Hepatocyte (in vitro differentiated cells): Measurements from ENCODE around the gene UGT1A7. TPM values are rescaled to one million over a fixed set of nuclear protein-coding genes. Genes with fewer than 3 reads are reported as not detected.
"Not testable (repeated sequence)": the region's sequence is repeated elsewhere in the genome, so short reads cannot be mapped to it uniquely, and the experiment has no call there.

Experiments used
- DNase-seq: peaks from one replicate; pipeline ENCODE4 v3.0.0-alpha.2; 2016; ENCODE audit warnings: low spot score
- H2AFZ ChIP-seq: fragments of 200-600 bp; sonication (generic); 2 replicates; pipeline ENCODE4 v1.6.0; 2016; ENCODE audit warnings: antibody characterized with exemption, mild to moderate bottlenecking
- H3K27ac ChIP-seq: fragments of 200-600 bp; sonication (generic); 2 replicates; pipeline ENCODE4 v1.5.1; 2016; ENCODE audit warnings: mild to moderate bottlenecking
- H3K27me3 ChIP-seq: fragments of 200-600 bp; sonication (generic); 2 replicates; pipeline ENCODE4 v1.6.1; 2016
- H3K36me3 ChIP-seq: fragments of 200-600 bp; sonication (generic); replicated peaks from 2 replicates; pipeline ENCODE4 v1.5.1; 2016; ENCODE audit warnings: low read depth; ENCODE audit not compliant: insufficient read depth
- H3K4me1 ChIP-seq: fragments of 200-600 bp; sonication (generic); 2 replicates; pipeline ENCODE4 v1.5.1; 2016; ENCODE audit warnings: mild to moderate bottlenecking, moderate library complexity; ENCODE audit not compliant: insufficient read depth
- H3K4me2 ChIP-seq: fragments of 200-600 bp; sonication (generic); 2 replicates; pipeline ENCODE4 v1.6.0; 2016
- H3K4me3 ChIP-seq: fragments of 200-600 bp; sonication (generic); 2 replicates; pipeline ENCODE4 v1.5.1; 2016; ENCODE audit warnings: mild to moderate bottlenecking
- H3K79me2 ChIP-seq: fragments of 200-600 bp; sonication (generic); 2 replicates; pipeline ENCODE4 v1.6.0; 2017; ENCODE audit warnings: mild to moderate bottlenecking
- H3K9me2 ChIP-seq: fragments of 200-600 bp; sonication (generic); replicated peaks from 2 replicates; pipeline ENCODE4 v1.6.0; 2017; ENCODE audit warnings: mild to moderate bottlenecking; ENCODE audit not compliant: insufficient read depth
- H3K9me3 ChIP-seq: fragments of 200-600 bp; sonication (generic); 2 replicates; pipeline ENCODE4 v1.5.1; 2016; ENCODE audit warnings: low read depth, mild to moderate bottlenecking
- H4K20me1 ChIP-seq: fragments of 200-600 bp; sonication (generic); 2 replicates; pipeline ENCODE4 v1.6.0; 2016; ENCODE audit warnings: mild to moderate bottlenecking; ENCODE audit not compliant: insufficient read depth, poor library complexity, severe bottlenecking
- CTCF ChIP-seq: fragments of 200-600 bp; sonication (generic); IDR thresholded peaks from 2 replicates; pipeline ENCODE4 v1.5.1; 2016; ENCODE audit warnings: antibody characterized with exemption, mild to moderate bottlenecking; ENCODE audit not compliant: poor library complexity
- EZH2 ChIP-seq: fragments of 200-600 bp; sonication (generic); IDR thresholded peaks from 2 replicates; pipeline ENCODE4 v1.6.1; 2016; ENCODE audit warnings: antibody characterized with exemption, mild to moderate bottlenecking, borderline replicate concordance
- EZH2phosphoT487 ChIP-seq: fragments of 200-600 bp; sonication (generic); IDR thresholded peaks from one replicate; pipeline ENCODE4 v1.6.1; 2018; ENCODE audit warnings: antibody characterized with exemption, mild to moderate bottlenecking, low read depth, moderate library complexity; ENCODE audit not compliant: unreplicated experiment, severe bottlenecking
- WGBS: methylation state at CpG from one replicate; pipeline ENCODE4 v1.1.6; 2016; ENCODE audit warnings: low lambda C conversion rate; ENCODE audit errors: missing lambda C conversion rate; 5-methylcytosine and 5-hydroxymethylcytosine counted together
- polyA plus RNA-seq: library from polyadenylated mRNA; unstranded; fragments of >200 nt; fragmentation: Nextera tagmentation; extraction: Ambion mirVana; gene quantifications from 2 replicates; pipeline ENCODE4 v1.2.1, GENCODE V29; 2016
- total RNA-seq: library from RNA; depleted of rRNA; stranded (reverse); fragments of >200 nt; gene quantifications from 2 replicates; pipeline ENCODE4 v1.2.3, GENCODE V29; 2014

Gene UGT1A7
- total and polyA plus RNA-seq, 2 experiments from 2014 or later: 0.07 TPM; not detected in 1

DNA sequence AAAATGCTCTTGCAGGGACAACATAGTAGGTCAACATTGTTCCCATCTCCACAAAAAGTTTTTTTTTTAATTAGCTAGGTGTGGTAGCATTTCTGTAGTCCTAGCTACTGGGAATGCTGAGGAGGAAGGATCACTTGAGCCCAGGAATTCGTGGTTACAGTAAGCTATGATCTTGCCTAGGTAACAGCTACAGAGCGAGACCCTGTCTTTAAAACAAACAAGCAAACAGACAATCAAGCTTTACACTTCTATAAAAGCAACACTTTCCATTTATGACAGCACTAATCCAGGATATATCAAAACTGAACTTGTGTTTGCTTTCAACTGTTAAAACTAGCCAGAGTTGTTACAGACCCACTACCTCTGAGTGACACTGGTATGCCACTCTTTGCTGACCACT is 59.2 kb downstream of the UGT1A7 start:
- Histone ChIP-seq H3K79me2 (no peaks in the 10 kb centered on the region), H3K9me3 (no peaks in the 10 kb centered on the region), H3K9me2 (no peaks in the 10 kb centered on the region), H3K4me2 (no peak overlapping the region), H3K27me3 (no peaks in the 10 kb centered on the region), H2AFZ (no peak overlapping the region), H3K27ac (no peak overlapping the region), H4K20me1 (no peaks in the 10 kb centered on the region), H3K36me3 (no peaks in the 10 kb centered on the region), H3K4me1 (peaks cover 5% of the 10 kb centered on the region), H3K4me3 (no peak overlapping the region)
- 63% methylated on average over 2 of the region's 2 CpGs for WGBS
- no peak for TF ChIP-seq EZH2
- TF ChIP-seq CTCF: no peak
- TF ChIP-seq EZH2phosphoT487: no peak
- no peak for DNase-seq

GRCh38 chr2:233743464-233744259 is 62.0 kb downstream of the UGT1A7 start:
- no peaks in the 10 kb centered on the region for H3K9me3 ChIP-seq
- no peaks in the 10 kb centered on the region for H3K27me3 ChIP-seq
- no peak overlapping the region for H3K27ac ChIP-seq
- H3K4me1 ChIP-seq: peaks cover 10% of the 10 kb centered on the region
- H3K36me3 ChIP-seq: no peaks in the 10 kb centered on the region
- no peak for DNase-seq
- no peak overlapping the region for H3K4me2 ChIP-seq
- 97% methylated on average over 46 of the region's 46 CpGs for WGBS
- no peaks in the 10 kb centered on the region for H3K9me2 ChIP-seq
- no peaks in the 10 kb centered on the region for H4K20me1 ChIP-seq
- H3K4me3 ChIP-seq: no peak overlapping the region
- no peak overlapping the region for H2AFZ ChIP-seq
- TF ChIP-seq EZH2phosphoT487 (no peak), CTCF (no peak), EZH2 (no peak)
- H3K79me2 ChIP-seq: no peaks in the 10 kb centered on the region

GRCh38 chr2:233745073-233745755 is 63.5 kb downstream of the UGT1A7 start:
- H3K36me3 ChIP-seq: no peaks in the 10 kb centered on the region
- H3K4me1 ChIP-seq: peaks cover 10% of the 10 kb centered on the region
- H3K27me3 ChIP-seq: no peaks in the 10 kb centered on the region
- H3K79me2 ChIP-seq: no peaks in the 10 kb centered on the region
- H3K4me2 ChIP-seq: no peak overlapping the region
- H3K9me2 ChIP-seq: no peaks in the 10 kb centered on the region
- no peak overlapping the region for H3K4me3 ChIP-seq
- peak; percentile 49 for DNase-seq
- H4K20me1 ChIP-seq: no peaks in the 10 kb centered on the region
- 66% methylated on average over 5 of the region's 5 CpGs for WGBS
- H3K9me3 ChIP-seq: no peaks in the 10 kb centered on the region
- H3K27ac ChIP-seq: peak overlapping the region; percentile 60
- no peak overlapping the region for H2AFZ ChIP-seq
- TF ChIP-seq EZH2phosphoT487 (no peak), CTCF (no peak)

GRCh38 chr2:233745838-233746237 is 64.1 kb downstream of the UGT1A7 start:
- H3K9me2 ChIP-seq, H3K27me3 ChIP-seq, H3K9me3 ChIP-seq, H2AFZ ChIP-seq, DNase-seq, H3K4me1 ChIP-seq, H3K4me3 ChIP-seq, H3K36me3 ChIP-seq, H4K20me1 ChIP-seq, H3K79me2 ChIP-seq: not testable (repeated sequence)
- WGBS: 57% methylated on average over 2 of the region's 2 CpGs
- Histone ChIP-seq H3K4me2 (peak overlapping the region; percentile 16), H3K27ac (peak overlapping the region; percentile 60)
